H1 (cell line): ENCODE data around the gene CDC42. TPM values are rescaled to one million over a fixed set of nuclear protein-coding genes. Genes with fewer than 3 reads are reported as not detected.

Source experiments
- CTCF ChIA-PET: fragments of 300-600 bp; sonication (Branson Sonifier 250); formaldehyde crosslinking; loops from one replicate; lab custom pipeline; 2021; ENCODE audit not compliant: partially characterized antibody; lab: Charles Lee
- POLR2A ChIA-PET: fragments of 300-600 bp; sonication (Branson Sonifier 250); formaldehyde crosslinking; loops from one replicate; lab custom pipeline; 2021; ENCODE audit warnings: inconsistent platforms; ENCODE audit not compliant: partially characterized antibody; lab: Charles Lee
- DNase-seq, 2 experiments: peaks; one replicate each; pipeline versions ENCODE4 v3.0.0 to v3.0.0-alpha.2; 2010 to 2022; ENCODE audit warnings: low spot score in 2 of 2, low read depth in 1 of 2, mixed read lengths in 1 of 2
- FAIRE-seq: peaks from 2 replicates; lab custom pipeline; 2011; peaks lifted over from hg19 to GRCh38; lab: Jason Lieb, UNC
- H2AFZ ChIP-seq: 2 replicates; pipeline ENCODE4 v1.8.1; 2012; ENCODE audit warnings: low read length, inconsistent platforms
- H2AK5ac ChIP-seq: 2 replicates; pipeline ENCODE4 v1.6.1; 2013; ENCODE audit warnings: low read depth, low read length
- H2BK120ac ChIP-seq: replicated peaks from 2 replicates; pipeline ENCODE3; 2013; ENCODE audit warnings: low read depth, low read length, inconsistent platforms
- H2BK12ac ChIP-seq: 2 replicates; pipeline ENCODE4 v1.6.1; 2013; ENCODE audit warnings: low read depth, low read length
- H2BK15ac ChIP-seq: 2 replicates; pipeline ENCODE4 v1.6.1; 2013; ENCODE audit warnings: low read length
- H2BK20ac ChIP-seq: 2 replicates; pipeline ENCODE4 v1.6.1; 2013; ENCODE audit warnings: low read length
- H2BK5ac ChIP-seq: 2 replicates; pipeline ENCODE4 v1.6.1; 2013; ENCODE audit warnings: low read depth, low read length
- H3K14ac ChIP-seq: 2 replicates; pipeline ENCODE4 v1.6.1; 2013; ENCODE audit warnings: inconsistent platforms; ENCODE audit not compliant: insufficient read length
- H3K18ac ChIP-seq: 2 replicates; pipeline ENCODE4 v1.6.1; 2013; ENCODE audit warnings: low read length; ENCODE audit errors: extremely low read depth
- H3K23ac ChIP-seq: 2 replicates; pipeline ENCODE4 v1.6.1; 2013; ENCODE audit warnings: inconsistent platforms; ENCODE audit not compliant: insufficient read length
- H3K23me2 ChIP-seq: 2 replicates; pipeline ENCODE4 v1.6.1; 2013; ENCODE audit warnings: low read depth, low read length
- H3K27ac ChIP-seq: 2 replicates; pipeline ENCODE4 v1.6.1; 2011; ENCODE audit warnings: low read depth, low read length, inconsistent platforms
- H3K27me3 ChIP-seq, 4 experiments: replicated peaks in 1 of 4; 1 replicate in 1 of 4; 2 replicates in 3 of 4; pipeline versions ENCODE4 v1.6.1 to v1.8.1; 2011 to 2013; ENCODE audit warnings: low read length in 3 of 4, mild to moderate bottlenecking in 3 of 4, inconsistent platforms in 2 of 4, mixed read lengths in 2 of 4, moderate library complexity in 1 of 4; ENCODE audit not compliant: control insufficient read depth in 3 of 4, insufficient read depth in 3 of 4; ENCODE audit errors: extremely low read depth in 1 of 4
- H3K36me3 ChIP-seq, 4 experiments: 2 replicates each; pipeline versions ENCODE4 v1.6.1 to v1.8.1; 2011 to 2013; ENCODE audit warnings: mild to moderate bottlenecking in 4 of 4, low read length in 3 of 4, moderate library complexity in 2 of 4, control low read depth in 1 of 4, inconsistent platforms in 1 of 4; ENCODE audit not compliant: insufficient read depth in 4 of 4, control insufficient read depth in 2 of 4
- H3K4ac ChIP-seq: replicated peaks from 2 replicates; pipeline ENCODE3; 2013; ENCODE audit warnings: low read length, low read depth, mixed read lengths, inconsistent platforms; ENCODE audit not compliant: insufficient read length
- H3K4me1 ChIP-seq, 4 experiments: replicated peaks in 1 of 4; 1 replicate in 1 of 4; 2 replicates in 3 of 4; pipeline versions ENCODE4 v1.6.1 to v1.8.1; 2011 to 2013; ENCODE audit warnings: low read length in 3 of 4, inconsistent platforms in 2 of 4, mixed read lengths in 1 of 4; ENCODE audit not compliant: insufficient read depth in 4 of 4, control insufficient read depth in 3 of 4
- H3K4me2 ChIP-seq, 2 experiments: 2 replicates each; pipeline versions ENCODE4 v1.6.1 to v1.8.1; 2011 to 2013; ENCODE audit warnings: low read depth in 2 of 2, low read length in 2 of 2, control low read depth in 1 of 2, inconsistent platforms in 1 of 2, mild to moderate bottlenecking in 1 of 2; ENCODE audit not compliant: insufficient read depth in 1 of 2
- H3K4me3 ChIP-seq, 4 experiments: fragments of 200-600, 300-600 bp in 1 of 4; sonication (generic), shearing (Covaris generic), sonication (Bioruptor Twin) in 1 of 4; 2 replicates each; pipeline versions ENCODE4 v1.5.1 to v1.8.1; 2011 to 2016; ENCODE audit warnings: low read length in 4 of 4, low read depth in 3 of 4, control low read depth in 2 of 4, inconsistent platforms in 2 of 4, mild to moderate bottlenecking in 2 of 4, mixed read lengths in 1 of 4, moderate library complexity in 1 of 4; ENCODE audit not compliant: insufficient read depth in 2 of 4; ENCODE audit errors: extremely low read depth in 1 of 4
- H3K56ac ChIP-seq: replicated peaks from 2 replicates; pipeline ENCODE3; 2013; ENCODE audit warnings: low read depth, mild to moderate bottlenecking, mixed read lengths, low read length, inconsistent platforms; ENCODE audit not compliant: insufficient read length
- H3K79me1 ChIP-seq: 2 replicates; pipeline ENCODE4 v1.6.1; 2013; ENCODE audit warnings: low read depth, low read length, control low read depth
- H3K79me2 ChIP-seq, 2 experiments: 2 replicates each; pipeline versions ENCODE4 v1.6.1 to v1.8.1; 2012 to 2013; ENCODE audit warnings: low read length in 2 of 2, mild to moderate bottlenecking in 2 of 2, inconsistent platforms in 1 of 2; ENCODE audit not compliant: insufficient read depth in 2 of 2, control insufficient read depth in 1 of 2
- H3K9ac ChIP-seq, 4 experiments: replicated peaks in 1 of 4; 1 replicate in 1 of 4; 2 replicates in 3 of 4; pipeline versions ENCODE4 v1.6.1 to v1.8.1; 2011 to 2013; ENCODE audit warnings: low read depth in 3 of 4, low read length in 3 of 4, control low read depth in 2 of 4, mild to moderate bottlenecking in 2 of 4, moderate library complexity in 2 of 4, inconsistent platforms in 1 of 4; ENCODE audit errors: extremely low read depth in 1 of 4
- H3K9me3 ChIP-seq, 2 experiments: 2 replicates each; pipeline versions ENCODE4 v1.6.1 to v1.8.1; 2012 to 2013; ENCODE audit warnings: mild to moderate bottlenecking in 2 of 2, moderate library complexity in 2 of 2, control low read depth in 1 of 2, inconsistent platforms in 1 of 2, low read depth in 1 of 2, low read length in 1 of 2, mixed read lengths in 1 of 2; ENCODE audit not compliant: insufficient read depth in 2 of 2
- H4K20me1 ChIP-seq, 2 experiments: replicated peaks in 1 of 2; 2 replicates each; pipeline versions ENCODE3 to v1.8.1; 2011 to 2013; ENCODE audit warnings: inconsistent platforms in 2 of 2, low read length in 2 of 2, mild to moderate bottlenecking in 1 of 2; ENCODE audit not compliant: insufficient read depth in 2 of 2, control insufficient read depth in 1 of 2
- H4K5ac ChIP-seq: 2 replicates; pipeline ENCODE4 v1.6.1; 2013; ENCODE audit warnings: low read length, low read depth, mixed read lengths, inconsistent platforms; ENCODE audit not compliant: insufficient read length
- H4K8ac ChIP-seq: 2 replicates; pipeline ENCODE4 v1.8.0; 2013; ENCODE audit warnings: mild to moderate bottlenecking, moderate library complexity, low read length, inconsistent platforms; ENCODE audit not compliant: insufficient read depth; ENCODE audit errors: extremely low read depth
- H4K91ac ChIP-seq: replicated peaks from 2 replicates; pipeline ENCODE3; 2013; ENCODE audit warnings: low read length, mixed read lengths, inconsistent platforms; ENCODE audit not compliant: insufficient read length
- EZH2 ChIP-seq: fragments of 200-600 bp; sonication (generic); IDR thresholded peaks from 2 replicates; pipeline ENCODE4 v1.7.1; 2012; ENCODE audit warnings: low read depth, mild to moderate bottlenecking, moderate library complexity, low read length, inconsistent platforms; ENCODE audit not compliant: severe bottlenecking
- GABPA ChIP-seq: IDR thresholded peaks from 2 replicates; pipeline ENCODE4 v1.6.1; 2011; ENCODE audit warnings: mild to moderate bottlenecking, low read length, moderate library complexity, borderline replicate concordance; ENCODE audit not compliant: insufficient read depth
- KDM4A ChIP-seq: IDR thresholded peaks from one replicate; pipeline ENCODE4 v1.7.1; 2012; ENCODE audit warnings: low read depth, mild to moderate bottlenecking, moderate library complexity, low read length, inconsistent platforms; ENCODE audit not compliant: severe bottlenecking
- SP4 ChIP-seq: IDR thresholded peaks from 2 replicates; pipeline ENCODE4 v1.6.1; 2012; ENCODE audit warnings: low read length, inconsistent platforms
- WGBS, 2 experiments: shearing (Covaris generic) in 1 of 2; methylation state at CpG; one replicate each; pipeline versions ENCODE4 v1.1.6 to v1.1.7; 2013 to 2015; ENCODE audit warnings: low lambda C conversion rate in 2 of 2, mixed read lengths in 2 of 2, inconsistent platforms in 1 of 2, low coverage in 1 of 2, missing lambda C conversion rate in 1 of 2; ENCODE audit not compliant: insufficient replicate concordance in 2 of 2, insufficient coverage in 1 of 2, insufficient read length in 1 of 2; ENCODE audit errors: extremely low coverage in 1 of 2, missing lambda C conversion rate in 1 of 2; 5-methylcytosine and 5-hydroxymethylcytosine counted together
- polyA plus RNA-seq, 7 experiments: library from polyadenylated mRNA; depleted of rRNA in 3 of 7; stranded (reverse) in 5 of 7; unstranded in 2 of 7; fragments of >200 nt in 5 of 7; fragments of 200-250 nt in 2 of 7; gene quantifications; 1 replicate in 5 of 7; 2 replicates in 1 of 7; 4 replicates in 1 of 7; pipeline versions ENCODE4 v1.2.1 to v1.2.3, GENCODE V29; 2011 to 2013; ENCODE audit warnings: missing spikeins in 2 of 7, mixed read lengths in 2 of 7
- total RNA-seq: library from RNA; stranded (reverse); fragmentation: NEBNext Ultra II Directional; extraction: Animal tissue kit (Norgen Biotek cat#: 25700); gene quantifications from 2 replicates; pipeline ENCODE4 v1.2.1, GENCODE V29; 2021

Gene CDC42
- total and polyA plus RNA-seq, 2 of the 8 experiments (the other 6 are each of a cell fraction or from before 2014, with no cell fraction given): 110 to 179 TPM

- no peaks in the 10 kb centered on the region for H3K4me1 ChIP-seq
- H3K27me3 ChIP-seq: no peaks in the 10 kb centered on the region
- H2AK5ac ChIP-seq: no peak overlapping the region
- H2BK120ac ChIP-seq: no peak overlapping the region
- no peak overlapping the region for H3K18ac ChIP-seq
- no peak overlapping the region for H3K4ac ChIP-seq
- peaks cover 0 to 12% (median 5%) of the 10 kb centered on the region in 4 experiments; a peak in 3 of 8 replicates for H3K36me3 ChIP-seq
- CTCF ChIA-PET: interaction anchor here (1.1 to 1.7 kb wide), 2 partner anchors 21 to 315 kb away, joined by 5 to 6 read pairs; no protein-coding TSS in a partner anchor
- DNase-seq: no peak
- POLR2A ChIA-PET: interaction anchor here (1.1 kb wide), 1 partner anchor 8 kb away, joined by 3 read pairs; no protein-coding TSS in a partner anchor
- no peak overlapping the region for H2BK15ac ChIP-seq
- H4K20me1 ChIP-seq: peaks cover 2% of the 10 kb centered on the region in 2 experiments
- no peak overlapping the region for H4K5ac ChIP-seq
- WGBS, 2 experiments: 88% methylated on average over 1 of the region's 1 CpG; no CpG with 5 or more reads in 1 of the 2 experiments
- no peak overlapping the region for H2AFZ ChIP-seq
- H2BK5ac ChIP-seq: no peak overlapping the region
- no peak for TF ChIP-seq EZH2
- no peak for TF ChIP-seq GABPA
- no peak for TF ChIP-seq SP4
- TF ChIP-seq KDM4A: no peak
- H3K4me2 ChIP-seq: no peak overlapping the region
- H3K9me3 ChIP-seq: no peaks in the 10 kb centered on the region
- no peak overlapping the region for H3K56ac ChIP-seq
- H2BK20ac ChIP-seq: no peak overlapping the region
- H3K79me1 ChIP-seq: 0 out of 2 replicates have a peak, but pooled peaks cover 3% of the 10 kb centered on the region
- no peak for FAIRE-seq
- no peak overlapping the region for H3K4me3 ChIP-seq
- no peak overlapping the region for H2BK12ac ChIP-seq
- H3K27ac ChIP-seq: no peak overlapping the region
- H4K8ac ChIP-seq: no peak overlapping the region
- H3K14ac ChIP-seq: no peak overlapping the region
- H4K91ac ChIP-seq: no peak overlapping the region
- H3K79me2 ChIP-seq: peaks cover 0 to 5% of the 10 kb centered on the region in 2 experiments; a peak in 3 of 4 replicates
- no peak overlapping the region for H3K23ac ChIP-seq
- H3K23me2 ChIP-seq: no peaks in the 10 kb centered on the region
- H3K9ac ChIP-seq: no peak overlapping the region; a peak in 1 of 7 replicates
These were observed 48.7 kb downstream of the CDC42 start for GRCh38 chr1:22101199-22101598.
